Karpas-422 (cell line): ENCODE results near the gene NAV2. TPM values are rescaled to one million over a fixed set of nuclear protein-coding genes. Genes with fewer than 3 reads are reported as not detected.

Experiments
- DNase-seq: peaks from one replicate; pipeline ENCODE4 v3.0.0-alpha.2; 2015
- H2AFZ ChIP-seq: fragments of 200-600 bp; sonication (generic); 2 replicates; pipeline ENCODE4 v1.6.1; 2014; ENCODE audit warnings: antibody characterized with exemption, low read length, mixed read lengths
- H3K27ac ChIP-seq: fragments of 200-600 bp; sonication (generic); 2 replicates; pipeline ENCODE4 v1.5.1; 2014; ENCODE audit warnings: mild to moderate bottlenecking, low read length, moderate library complexity
- H3K27me3 ChIP-seq: fragments of 200-600 bp; sonication (generic); 2 replicates; pipeline ENCODE4 v1.6.1; 2014; ENCODE audit warnings: low read length, mixed read lengths
- H3K36me3 ChIP-seq: fragments of 200-600 bp; sonication (generic); 2 replicates; pipeline ENCODE4 v1.6.1; 2014; ENCODE audit warnings: low read length, mixed read lengths; ENCODE audit not compliant: insufficient read depth
- H3K4me1 ChIP-seq: fragments of 200-600 bp; sonication (generic); 2 replicates; pipeline ENCODE4 v1.6.1; 2014; ENCODE audit warnings: mild to moderate bottlenecking, low read length, mixed read lengths
- H3K4me2 ChIP-seq: fragments of 200-600 bp; sonication (generic); 2 replicates; pipeline ENCODE4 v1.6.1; 2014; ENCODE audit warnings: low read length, low read depth, mild to moderate bottlenecking; ENCODE audit not compliant: poor library complexity, severe bottlenecking
- H3K4me3 ChIP-seq: fragments of 200-600 bp; sonication (generic); 2 replicates; pipeline ENCODE4 v1.5.1; 2014; ENCODE audit warnings: mild to moderate bottlenecking, antibody characterized with exemption, low read length, mixed read lengths
- H3K79me2 ChIP-seq: fragments of 200-600 bp; sonication (generic); 2 replicates; pipeline ENCODE4 v1.6.1; 2014; ENCODE audit warnings: mild to moderate bottlenecking, low read length, mixed read lengths
- H3K9ac ChIP-seq: fragments of 200-600 bp; sonication (generic); 2 replicates; pipeline ENCODE4 v1.6.0; 2014; ENCODE audit warnings: low read length
- H3K9me2 ChIP-seq: fragments of 200-600 bp; sonication (generic), shearing (Covaris generic); replicated peaks from 2 replicates; pipeline ENCODE4 v1.6.0; 2014; ENCODE audit warnings: mild to moderate bottlenecking, low read length, moderate library complexity; ENCODE audit not compliant: insufficient read depth
- H3K9me3 ChIP-seq: fragments of 300-700, 200-600 bp; sonication (generic); 2 replicates; pipeline ENCODE4 v1.6.1; 2014; ENCODE audit warnings: low read length, mixed read lengths
- H4K20me1 ChIP-seq: fragments of 200-600 bp; sonication (generic); 2 replicates; pipeline ENCODE4 v1.6.1; 2014; ENCODE audit warnings: mild to moderate bottlenecking, antibody characterized with exemption, low read length, low read depth; ENCODE audit not compliant: insufficient read depth
- total RNA-seq: library from RNA; depleted of rRNA; stranded (reverse); fragments of >200 nt; shearing (Covaris generic); gene quantifications from 2 replicates; pipeline ENCODE4 v1.2.3, GENCODE V29; 2014; ENCODE audit warnings: low replicate concordance

NAV2 gene
- total RNA-seq, 1 experiment from 2014 or later, result not detected

DNA sequence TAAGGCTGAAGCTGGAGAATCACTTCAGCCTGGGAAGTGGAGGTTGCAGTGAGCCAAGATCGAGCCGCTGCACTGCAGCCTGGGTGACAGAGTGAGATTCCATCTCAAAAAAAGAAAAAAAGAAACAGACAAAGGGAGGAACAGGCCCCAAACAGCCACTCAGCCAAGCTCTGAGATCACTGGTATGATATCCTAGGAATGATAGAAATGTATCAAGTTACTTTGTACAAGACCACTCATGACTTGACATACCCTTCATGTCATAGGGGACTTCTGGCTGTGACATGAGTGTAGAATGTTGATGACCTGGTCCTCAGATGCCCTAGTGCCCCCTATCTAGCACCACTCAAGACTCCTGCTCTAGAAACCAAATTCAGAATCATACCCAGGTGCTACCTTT, 216.5 kb downstream of the NAV2 start:
- no peaks in the 10 kb centered on the region for H3K27me3 ChIP-seq
- no peak overlapping the region for H3K4me2 ChIP-seq
- H3K9me3 ChIP-seq, result no peaks in the 10 kb centered on the region
- H3K79me2 ChIP-seq, result no peaks in the 10 kb centered on the region
- no peak overlapping the region for H3K27ac ChIP-seq
- H3K9me2 ChIP-seq, result no peaks in the 10 kb centered on the region
- DNase-seq, result no peak
- no peak overlapping the region for H3K9ac ChIP-seq
- no peaks in the 10 kb centered on the region for H3K36me3 ChIP-seq
- H3K4me3 ChIP-seq, result no peak overlapping the region
- H2AFZ ChIP-seq, result no peak overlapping the region
- no peaks in the 10 kb centered on the region for H4K20me1 ChIP-seq
- no peaks in the 10 kb centered on the region for H3K4me1 ChIP-seq

- no peaks in the 10 kb centered on the region for H3K79me2 ChIP-seq
- H2AFZ ChIP-seq, result no peak overlapping the region
- H3K36me3 ChIP-seq, result no peaks in the 10 kb centered on the region
- H3K4me1 ChIP-seq, result no peaks in the 10 kb centered on the region
- DNase-seq, result no peak
- H3K9ac ChIP-seq, result no peak overlapping the region
- no peak overlapping the region for H3K27ac ChIP-seq
- no peaks in the 10 kb centered on the region for H3K27me3 ChIP-seq
- H3K9me2 ChIP-seq, result no peaks in the 10 kb centered on the region
- no peak overlapping the region for H3K4me2 ChIP-seq
- H3K9me3 ChIP-seq, result no peaks in the 10 kb centered on the region
- H4K20me1 ChIP-seq, result no peaks in the 10 kb centered on the region
- no peak overlapping the region for H3K4me3 ChIP-seq
Measured at GRCh38 chr11:19929655-19930054, 217.0 kb downstream of the NAV2 start.

- no peaks in the 10 kb centered on the region for H3K79me2 ChIP-seq
- no peak overlapping the region for H3K4me3 ChIP-seq
- no peaks in the 10 kb centered on the region for H4K20me1 ChIP-seq
- H3K9ac ChIP-seq, result no peak overlapping the region
- H3K4me2 ChIP-seq, result no peak overlapping the region
- no peaks in the 10 kb centered on the region for H3K4me1 ChIP-seq
- H3K9me3 ChIP-seq, result no peaks in the 10 kb centered on the region
- H3K27me3 ChIP-seq, result no peaks in the 10 kb centered on the region
- no peaks in the 10 kb centered on the region for H3K36me3 ChIP-seq
- no peak for DNase-seq
- H2AFZ ChIP-seq, result no peak overlapping the region
- no peak overlapping the region for H3K27ac ChIP-seq
- H3K9me2 ChIP-seq, result no peaks in the 10 kb centered on the region
Measured at GRCh38 chr11:19931141-19931770, 218.6 kb downstream of the NAV2 start.

DNA sequence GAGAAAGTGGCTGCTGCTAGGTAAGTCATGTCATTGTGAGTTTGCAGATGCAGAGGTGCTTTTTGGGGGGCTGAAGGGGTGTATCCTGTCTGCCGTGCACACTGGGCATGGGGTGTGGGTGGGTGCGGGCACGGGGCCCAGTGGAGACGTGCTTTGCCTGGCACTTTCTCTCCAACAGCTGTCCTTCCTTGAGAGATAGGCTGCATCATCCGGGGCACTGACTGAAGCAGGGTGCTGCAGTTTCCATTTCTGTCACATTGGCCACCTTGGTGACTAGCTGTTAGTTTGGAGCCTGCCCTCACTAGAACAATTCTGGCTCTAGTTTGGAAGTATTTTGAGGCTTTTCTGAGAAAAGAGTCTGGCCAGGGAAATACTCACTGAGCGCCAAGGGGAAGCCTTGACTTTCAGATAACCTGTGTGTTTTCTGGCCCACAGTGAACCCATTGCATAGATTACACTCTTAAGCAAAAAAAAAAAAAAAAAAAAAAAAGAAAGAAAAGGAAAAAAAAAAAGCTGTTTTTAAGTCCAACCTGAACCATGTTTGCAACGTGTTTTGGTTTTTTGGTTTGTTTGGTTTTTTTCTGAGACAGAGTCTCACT, 219.2 kb downstream of the NAV2 start:
- H3K4me3 ChIP-seq, result no peak overlapping the region
- H3K9me3 ChIP-seq, result no peaks in the 10 kb centered on the region
- no peak overlapping the region for H3K27ac ChIP-seq
- H3K9ac ChIP-seq, result no peak overlapping the region
- H3K27me3 ChIP-seq, result no peaks in the 10 kb centered on the region
- H3K4me2 ChIP-seq, result no peak overlapping the region
- H3K9me2 ChIP-seq, result no peaks in the 10 kb centered on the region
- no peak overlapping the region for H2AFZ ChIP-seq
- H3K4me1 ChIP-seq, result no peaks in the 10 kb centered on the region
- DNase-seq, result no peak
- H4K20me1 ChIP-seq, result no peaks in the 10 kb centered on the region
- H3K79me2 ChIP-seq, result no peaks in the 10 kb centered on the region
- no peaks in the 10 kb centered on the region for H3K36me3 ChIP-seq

- Histone ChIP-seq H3K9ac (no peak overlapping the region), H3K27me3 (no peaks in the 10 kb centered on the region), H2AFZ (no peak overlapping the region), H3K36me3 (no peaks in the 10 kb centered on the region), H3K27ac (no peak overlapping the region), H3K9me2 (no peaks in the 10 kb centered on the region), H3K4me3 (no peak overlapping the region), H3K9me3 (no peaks in the 10 kb centered on the region), H3K79me2 (no peaks in the 10 kb centered on the region), H3K4me1 (no peaks in the 10 kb centered on the region), H3K4me2 (no peak overlapping the region), H4K20me1 (no peaks in the 10 kb centered on the region)
- DNase-seq, result no peak
Measured at GRCh38 chr11:19933132-19933735, 220.6 kb downstream of the NAV2 start.

GRCh38 chr11:19933801-19934488, 221.3 kb downstream of the NAV2 start:
- H3K9ac ChIP-seq, result no peak overlapping the region
- H4K20me1 ChIP-seq, result no peaks in the 10 kb centered on the region
- peaks cover 5% of the 10 kb centered on the region for H3K4me1 ChIP-seq
- no peaks in the 10 kb centered on the region for H3K9me3 ChIP-seq
- no peaks in the 10 kb centered on the region for H3K27me3 ChIP-seq
- H3K4me2 ChIP-seq, result no peak overlapping the region
- H3K4me3 ChIP-seq, result no peak overlapping the region
- no peaks in the 10 kb centered on the region for H3K36me3 ChIP-seq
- no peak overlapping the region for H2AFZ ChIP-seq
- H3K27ac ChIP-seq, result no peak overlapping the region
- no peak for DNase-seq
- no peaks in the 10 kb centered on the region for H3K9me2 ChIP-seq
- H3K79me2 ChIP-seq, result no peaks in the 10 kb centered on the region

GRCh38 chr11:19934828-19935259, 222.2 kb downstream of the NAV2 start:
- Histone ChIP-seq H4K20me1 (no peaks in the 10 kb centered on the region), H3K4me2 (no peak overlapping the region), H3K36me3 (no peaks in the 10 kb centered on the region), H3K9ac (no peak overlapping the region), H3K27me3 (no peaks in the 10 kb centered on the region), H3K9me3 (no peaks in the 10 kb centered on the region), H3K4me1 (peaks cover 11% of the 10 kb centered on the region), H3K79me2 (no peaks in the 10 kb centered on the region), H2AFZ (no peak overlapping the region), H3K4me3 (no peak overlapping the region), H3K27ac (no peak overlapping the region), H3K9me2 (no peaks in the 10 kb centered on the region)
- no peak for DNase-seq

DNA sequence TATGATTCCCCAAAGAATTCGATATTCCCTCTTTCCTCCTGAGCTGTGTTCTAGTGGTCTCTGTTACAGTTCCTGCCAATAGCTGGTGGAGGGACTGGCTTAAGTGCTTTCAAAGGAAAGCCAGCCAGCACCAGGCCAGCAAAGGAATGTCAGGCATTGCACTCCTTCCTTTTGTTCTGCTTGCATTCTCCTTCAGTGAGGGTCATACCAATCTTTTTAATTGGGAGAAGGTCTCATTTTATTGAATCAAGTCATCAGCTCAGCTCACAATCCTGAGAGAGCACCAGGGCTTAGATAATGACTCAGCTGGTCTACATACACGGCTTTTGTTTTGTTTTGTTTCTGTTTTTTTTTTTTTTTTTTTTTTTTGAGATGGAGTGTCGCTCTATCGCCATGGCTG, 222.9 kb downstream of the NAV2 start:
- Histone ChIP-seq H3K79me2 (no peaks in the 10 kb centered on the region), H3K27ac (no peak overlapping the region), H3K9me2 (no peaks in the 10 kb centered on the region), H3K27me3 (no peaks in the 10 kb centered on the region), H3K4me1 (peaks cover 11% of the 10 kb centered on the region), H3K36me3 (no peaks in the 10 kb centered on the region), H3K4me2 (no peak overlapping the region), H4K20me1 (no peaks in the 10 kb centered on the region), H3K4me3 (no peak overlapping the region), H2AFZ (no peak overlapping the region), H3K9ac (no peak overlapping the region), H3K9me3 (no peaks in the 10 kb centered on the region)
- DNase-seq, result no peak
